Measurements from ENCODE around the gene RIN2.

Gene RIN2

DNA sequence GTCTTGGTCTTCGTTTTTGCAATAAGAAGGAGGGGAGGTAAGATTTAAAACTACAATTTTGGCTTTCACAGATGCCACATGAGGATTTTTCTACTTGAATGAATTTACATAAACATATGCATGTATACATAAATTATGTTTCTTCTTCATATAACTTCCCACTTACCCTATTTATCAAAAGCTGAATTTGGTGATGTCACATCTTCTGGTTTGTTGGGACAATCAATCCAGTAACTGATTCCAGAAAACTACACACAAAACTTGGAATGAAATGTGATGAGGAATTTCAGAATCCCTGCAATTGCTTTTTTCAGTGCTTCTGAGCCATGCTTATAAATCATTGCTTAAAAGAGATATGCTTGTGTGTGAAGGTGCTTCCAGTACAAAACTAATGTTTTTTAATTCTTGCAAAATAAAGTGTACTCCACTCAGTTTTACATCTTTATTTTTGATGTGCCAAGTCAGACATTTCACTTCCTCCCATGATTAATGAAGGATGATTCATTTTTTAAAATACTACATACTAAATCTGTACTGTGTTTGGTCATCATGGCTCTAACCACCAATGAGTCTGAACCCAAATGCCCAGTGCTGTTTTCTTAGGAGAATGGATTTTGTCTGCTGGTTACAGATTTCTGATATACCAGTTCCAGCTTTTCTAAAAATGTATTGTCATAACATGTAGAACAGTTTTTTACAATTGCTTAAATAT, 32.1 kb upstream of the RIN2 start:
- DNase-seq (ENCODE audit: extremely low read depth, low read depth), result no peak
- TF ChIP-seq, protein P1, sequence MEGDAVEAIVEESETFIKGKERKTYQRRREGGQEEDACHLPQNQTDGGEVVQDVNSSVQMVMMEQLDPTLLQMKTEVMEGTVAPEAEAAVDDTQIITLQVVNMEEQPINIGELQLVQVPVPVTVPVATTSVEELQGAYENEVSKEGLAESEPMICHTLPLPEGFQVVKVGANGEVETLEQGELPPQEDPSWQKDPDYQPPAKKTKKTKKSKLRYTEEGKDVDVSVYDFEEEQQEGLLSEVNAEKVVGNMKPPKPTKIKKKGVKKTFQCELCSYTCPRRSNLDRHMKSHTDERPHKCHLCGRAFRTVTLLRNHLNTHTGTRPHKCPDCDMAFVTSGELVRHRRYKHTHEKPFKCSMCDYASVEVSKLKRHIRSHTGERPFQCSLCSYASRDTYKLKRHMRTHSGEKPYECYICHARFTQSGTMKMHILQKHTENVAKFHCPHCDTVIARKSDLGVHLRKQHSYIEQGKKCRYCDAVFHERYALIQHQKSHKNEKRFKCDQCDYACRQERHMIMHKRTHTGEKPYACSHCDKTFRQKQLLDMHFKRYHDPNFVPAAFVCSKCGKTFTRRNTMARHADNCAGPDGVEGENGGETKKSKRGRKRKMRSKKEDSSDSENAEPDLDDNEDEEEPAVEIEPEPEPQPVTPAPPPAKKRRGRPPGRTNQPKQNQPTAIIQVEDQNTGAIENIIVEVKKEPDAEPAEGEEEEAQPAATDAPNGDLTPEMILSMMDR (IDR thresholded peaks at IDR 0.05; ENCODE audit: low read depth, low read length), result no peak

DNA sequence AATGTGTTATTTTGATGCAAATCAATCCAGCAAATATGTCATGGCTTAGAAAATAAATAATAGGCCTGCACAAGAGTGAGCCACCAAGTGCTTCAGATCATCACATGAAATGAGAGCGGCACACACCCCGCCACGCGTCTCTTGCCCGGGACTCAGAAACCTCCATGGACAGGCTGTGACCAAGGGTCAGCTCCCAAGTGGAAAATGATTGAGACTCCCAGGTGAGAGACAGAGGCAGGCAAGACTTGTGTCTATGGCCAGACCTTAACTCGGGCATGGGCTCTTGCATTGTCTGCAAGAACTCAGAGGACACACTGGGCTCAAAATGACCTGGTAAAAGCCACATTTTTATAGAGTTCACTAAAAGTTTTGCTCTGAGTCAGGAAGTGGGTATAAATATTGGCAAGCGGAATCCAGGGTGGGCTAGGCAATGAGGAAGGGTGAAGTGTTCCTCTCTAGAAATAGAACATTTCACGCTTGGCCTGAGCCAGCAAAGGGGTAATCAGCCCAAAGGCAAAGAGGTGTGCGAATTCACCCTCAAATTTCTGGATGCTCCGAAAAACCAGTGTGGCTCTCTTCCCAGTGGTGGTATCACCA, 30.7 kb upstream of the RIN2 start:
- TF ChIP-seq, protein P1 (IDR thresholded peaks at IDR 0.05; ENCODE audit: low read depth, low read length), result no peak
- no peak for DNase-seq (ENCODE audit: extremely low read depth, low read depth)

DNA sequence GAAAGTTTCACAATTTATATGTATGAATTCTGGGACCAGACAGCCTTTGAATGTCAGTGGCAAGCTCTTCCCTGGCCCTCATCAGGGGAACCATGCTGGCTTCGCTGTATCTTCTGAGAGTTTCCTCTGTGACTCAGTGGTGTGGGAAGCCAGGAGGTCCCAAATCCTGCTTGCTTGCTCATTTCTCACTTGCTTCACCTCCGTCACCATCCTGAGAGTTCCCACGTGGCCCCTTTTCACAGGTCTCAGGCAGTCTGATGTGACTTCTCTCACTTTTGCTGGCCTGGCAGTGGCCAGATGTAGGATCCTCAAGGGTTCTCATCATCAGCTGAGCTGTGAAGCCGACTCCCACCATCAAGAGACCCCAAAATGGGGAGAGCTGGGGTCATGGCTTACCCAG, 28.4 kb upstream of the RIN2 start:
- no peak for DNase-seq (ENCODE audit: extremely low read depth, low read depth)
- TF ChIP-seq, protein P1 (IDR thresholded peaks at IDR 0.05; ENCODE audit: low read depth, low read length), result no peak

DNA sequence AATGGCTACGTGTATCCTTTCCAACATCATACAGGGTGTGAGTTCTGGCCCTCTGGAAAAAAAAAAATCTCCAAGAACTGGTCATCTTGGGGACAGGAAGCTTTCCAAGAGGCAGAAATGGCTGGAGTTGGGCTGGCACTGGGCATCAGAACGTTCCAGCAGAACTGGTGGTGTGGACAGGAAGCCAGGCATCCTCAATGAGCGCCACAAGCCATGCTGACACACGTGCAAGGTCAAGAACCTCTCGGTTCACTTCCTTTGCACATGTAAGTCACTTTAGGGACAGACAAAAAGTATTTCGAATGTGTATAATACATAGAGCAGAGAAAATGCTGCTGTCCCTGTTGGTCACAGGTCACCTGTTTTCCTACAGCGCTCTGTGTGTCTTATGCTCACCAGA, 27.4 kb upstream of the RIN2 start:
- TF ChIP-seq, protein P1 (IDR thresholded peaks at IDR 0.05; ENCODE audit: low read depth, low read length), result no peak
- no peak for DNase-seq (ENCODE audit: extremely low read depth, low read depth)

DNA sequence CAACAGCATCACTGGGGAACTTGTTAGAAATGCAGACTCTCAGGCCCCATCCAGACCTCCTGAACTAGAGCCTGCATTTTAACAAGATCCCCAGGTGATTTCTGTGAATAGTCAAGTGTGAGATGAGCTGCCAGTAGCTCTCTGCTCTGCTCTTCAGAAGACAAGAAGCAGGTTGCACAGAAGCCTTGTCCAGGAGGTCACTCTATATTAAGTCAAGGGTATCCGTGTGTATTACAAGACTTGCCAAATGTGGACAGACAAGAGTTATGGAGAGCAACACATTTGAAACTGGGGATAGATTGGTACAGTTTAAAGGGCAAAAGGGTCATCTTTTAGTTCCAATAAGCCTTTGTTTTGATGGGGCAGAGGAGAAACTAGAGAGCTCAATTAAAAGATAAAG, 23.2 kb upstream of the RIN2 start:
- DNase-seq (ENCODE audit: extremely low read depth, low read depth), result no peak
- TF ChIP-seq, protein P1 (IDR thresholded peaks at IDR 0.05; ENCODE audit: low read depth, low read length), result no peak

DNA sequence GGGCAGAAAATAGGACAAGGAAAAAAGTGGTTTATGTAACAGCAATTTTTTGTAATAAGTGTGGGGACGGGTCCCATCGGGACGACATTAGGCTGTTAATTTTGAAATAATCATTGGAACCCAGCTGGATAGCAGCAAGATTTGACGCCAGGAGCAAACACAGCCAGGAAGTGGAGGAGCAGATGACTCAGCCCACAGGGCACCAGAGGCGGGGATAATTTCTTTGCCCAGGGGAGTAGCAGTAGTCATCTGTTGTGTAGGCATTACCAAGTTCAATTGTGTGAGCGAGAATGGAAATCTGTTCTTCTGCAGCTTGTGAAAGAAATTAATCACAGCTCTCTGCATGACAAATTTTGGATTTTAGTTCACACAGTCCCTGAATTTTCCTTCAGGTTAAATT, 22.6 kb upstream of the RIN2 start:
- no peak for DNase-seq (ENCODE audit: extremely low read depth, low read depth)
- TF ChIP-seq, protein P1 (IDR thresholded peaks at IDR 0.05; ENCODE audit: low read depth, low read length), result no peak

DNA sequence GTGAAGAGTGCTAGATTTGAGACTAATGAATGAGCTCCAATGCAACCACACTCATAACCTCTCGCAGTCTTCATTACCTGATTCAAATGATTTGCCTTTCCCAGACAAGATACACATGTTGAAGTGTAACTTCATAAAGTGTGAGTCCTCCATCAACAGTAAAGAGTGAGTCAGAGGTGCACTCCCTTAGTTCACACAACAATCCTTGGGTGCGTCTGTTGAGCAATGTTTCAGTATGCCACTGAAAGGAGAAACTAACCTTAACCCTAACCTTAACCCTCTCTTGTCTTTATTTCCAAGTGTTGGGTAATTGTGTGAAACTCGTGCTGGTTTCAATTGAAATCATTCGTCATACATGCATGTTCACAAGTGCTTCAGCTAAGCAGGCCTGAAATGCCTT, 21.0 kb upstream of the RIN2 start:
- TF ChIP-seq, protein P1 (IDR thresholded peaks at IDR 0.05; ENCODE audit: low read depth, low read length), result no peak
- no peak for DNase-seq (ENCODE audit: extremely low read depth, low read depth)
